Fibroblast of lung (primary cell): ENCODE results near the gene ARHGAP21. TPM values are rescaled to one million over a fixed set of nuclear protein-coding genes. Genes with fewer than 3 reads are reported as not detected.

Experiments used
- DNase-seq, 2 donors: peaks; one replicate each; pipeline versions ENCODE4 v3.0.0 to v3.0.0-alpha.2; 2010; ENCODE audit warnings: low read depth in 2 of 2
- H2AFZ ChIP-seq: 2 replicates; pipeline ENCODE4 v1.5.1; 2012; ENCODE audit warnings: low read length, control low read depth, inconsistent platforms
- H3K27ac ChIP-seq: 2 replicates; pipeline ENCODE4 v1.5.1; 2011; ENCODE audit warnings: low read length, control low read depth; ENCODE audit not compliant: insufficient read depth
- H3K27me3 ChIP-seq: 2 replicates; pipeline ENCODE4 v1.5.1; 2011; ENCODE audit warnings: mild to moderate bottlenecking, low read length; ENCODE audit not compliant: control insufficient read depth, insufficient read depth
- H3K36me3 ChIP-seq: 2 replicates; pipeline ENCODE4 v1.5.1; 2011; ENCODE audit warnings: low read length; ENCODE audit not compliant: control insufficient read depth, insufficient read depth
- H3K4me1 ChIP-seq: 2 replicates; pipeline ENCODE4 v1.5.1; 2011; ENCODE audit warnings: low read length; ENCODE audit not compliant: control insufficient read depth, insufficient read depth; ENCODE audit errors: extremely low read depth
- H3K4me2 ChIP-seq: 2 replicates; pipeline ENCODE4 v1.5.1; 2011; ENCODE audit warnings: low read length, control low read depth; ENCODE audit not compliant: insufficient read depth; ENCODE audit errors: extremely low read depth
- H3K4me3 ChIP-seq, 4 experiments: fragments of 200-600 bp in 1 of 4; sonication (generic) in 1 of 4; replicated peaks in 1 of 4; 2 replicates each; pipeline ENCODE4 v1.5.1; 2011 to 2016; ENCODE audit warnings: low read length in 4 of 4, low read depth in 3 of 4, mild to moderate bottlenecking in 3 of 4, control low read depth in 2 of 4, inconsistent platforms in 1 of 4, mixed read lengths in 1 of 4; ENCODE audit not compliant: insufficient read depth in 1 of 4; ENCODE audit errors: control extremely low read depth in 1 of 4
- H3K79me2 ChIP-seq: 2 replicates; pipeline ENCODE4 v1.5.1; 2012; ENCODE audit warnings: mild to moderate bottlenecking, low read length, inconsistent platforms; ENCODE audit not compliant: control insufficient read depth, insufficient read depth
- H3K9ac ChIP-seq: 2 replicates; pipeline ENCODE4 v1.5.1; 2011; ENCODE audit warnings: mild to moderate bottlenecking, low read length, control low read depth; ENCODE audit not compliant: insufficient read depth
- H3K9me3 ChIP-seq: 2 replicates; pipeline ENCODE4 v1.5.1; 2012; ENCODE audit warnings: low read depth, low read length; ENCODE audit not compliant: control insufficient read depth, insufficient read depth
- H4K20me1 ChIP-seq: 2 replicates; pipeline ENCODE4 v1.5.1; 2011; ENCODE audit warnings: low read length; ENCODE audit not compliant: control insufficient read depth, insufficient read depth; ENCODE audit errors: extremely low read depth
- EZH2 ChIP-seq: IDR thresholded peaks from 2 replicates; pipeline ENCODE4 v1.5.1; 2012; ENCODE audit warnings: low read length, control low read depth, mild to moderate bottlenecking; ENCODE audit errors: missing control alignments
- polyA plus RNA-seq, 2 donors: library from polyadenylated mRNA; depleted of rRNA in 1 of 2; stranded (reverse) in 1 of 2; unstranded in 1 of 2; fragments of >200 nt; gene quantifications; 2 replicates each; pipeline ENCODE4 v1.2.1, GENCODE V29; 2011 to 2012; ENCODE audit warnings: missing spikeins in 1 of 2
- total RNA-seq: library from RNA; depleted of rRNA; stranded (reverse); fragments of >200 nt; gene quantifications from 2 replicates; pipeline ENCODE4 v1.2.1, GENCODE V29; 2014
- TF ChIP-seq, protein P1 (sequence below), 2 donors: IDR thresholded peaks in 1 of 2; conservative IDR thresholded peaks in 1 of 2; 1 replicate in 1 of 2; 2 replicates in 1 of 2; pipeline ENCODE4 v1.5.1; 2011 to 2012; ENCODE audit warnings: low read length in 2 of 2, control low read depth in 1 of 2, inconsistent platforms in 1 of 2, low read depth in 1 of 2, mild to moderate bottlenecking in 1 of 2

Gene ARHGAP21
- total and polyA plus RNA-seq, 2 donors (not counting 1 experiment from before 2014, with no cell fraction given): 105 to 173 TPM

DNA sequence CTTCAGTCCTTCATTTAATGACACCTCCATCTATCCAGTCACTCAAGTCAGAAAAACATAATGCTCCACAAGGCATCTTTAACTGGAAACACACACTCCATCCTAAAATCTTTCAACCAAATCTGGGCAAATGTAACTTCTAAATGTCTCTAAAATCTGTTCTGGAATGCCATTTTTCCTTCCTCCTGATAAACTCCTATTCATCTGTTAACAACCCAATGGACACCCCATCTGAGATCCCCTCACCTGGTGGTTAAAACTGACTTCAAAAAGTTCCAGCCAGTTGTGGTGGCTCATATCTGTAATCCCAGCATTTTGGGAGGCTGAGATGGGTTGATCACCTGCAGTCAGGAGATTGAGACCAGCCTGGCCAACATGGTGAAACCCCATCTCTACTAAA is 78.7 kb downstream of the ARHGAP21 start:
- Histone ChIP-seq H3K27me3 (no peaks in the 10 kb centered on the region), H3K79me2 (peaks cover 11% of the 10 kb centered on the region), H3K4me3 (no peak overlapping the region)

DNA sequence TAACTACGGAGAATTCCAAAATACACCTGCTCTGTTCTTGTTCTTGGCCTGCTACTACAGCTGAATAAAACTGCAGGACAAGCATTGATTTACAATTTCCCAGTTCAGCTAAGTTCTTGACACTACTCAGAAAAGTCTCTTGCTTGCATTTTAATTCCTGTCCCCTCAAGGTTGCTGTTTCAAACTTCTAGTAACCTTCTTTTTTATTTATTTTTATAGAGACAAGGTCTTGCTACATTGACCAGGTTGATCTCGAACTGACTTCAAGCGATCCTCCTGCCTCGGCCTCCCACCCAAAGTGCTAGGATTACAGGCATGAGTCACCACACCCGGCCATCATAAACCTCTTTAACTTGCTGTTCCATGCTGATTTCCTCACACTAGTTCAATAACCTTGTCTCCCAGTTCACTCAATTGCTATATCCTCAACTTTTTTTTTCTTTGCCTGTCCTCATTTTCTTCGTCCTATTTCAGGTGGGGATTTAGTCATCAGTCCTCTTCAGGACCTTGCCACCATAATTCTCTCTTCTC is 79.9 kb downstream of the ARHGAP21 start:
- Histone ChIP-seq H2AFZ (no peak overlapping the region), H3K4me2 (no peak overlapping the region), H4K20me1 (no peaks in the 10 kb centered on the region), H3K9ac (no peak overlapping the region), H3K9me3 (no peaks in the 10 kb centered on the region), H3K27me3 (no peaks in the 10 kb centered on the region), H3K4me3 (no peak overlapping the region), H3K4me1 (peaks cover 3% of the 10 kb centered on the region), H3K36me3 (no peaks in the 10 kb centered on the region), H3K27ac (no peak overlapping the region), H3K79me2 (peaks cover 10% of the 10 kb centered on the region)
- peak; percentile 7 to 27 for DNase-seq
- TF ChIP-seq, protein P1, sequence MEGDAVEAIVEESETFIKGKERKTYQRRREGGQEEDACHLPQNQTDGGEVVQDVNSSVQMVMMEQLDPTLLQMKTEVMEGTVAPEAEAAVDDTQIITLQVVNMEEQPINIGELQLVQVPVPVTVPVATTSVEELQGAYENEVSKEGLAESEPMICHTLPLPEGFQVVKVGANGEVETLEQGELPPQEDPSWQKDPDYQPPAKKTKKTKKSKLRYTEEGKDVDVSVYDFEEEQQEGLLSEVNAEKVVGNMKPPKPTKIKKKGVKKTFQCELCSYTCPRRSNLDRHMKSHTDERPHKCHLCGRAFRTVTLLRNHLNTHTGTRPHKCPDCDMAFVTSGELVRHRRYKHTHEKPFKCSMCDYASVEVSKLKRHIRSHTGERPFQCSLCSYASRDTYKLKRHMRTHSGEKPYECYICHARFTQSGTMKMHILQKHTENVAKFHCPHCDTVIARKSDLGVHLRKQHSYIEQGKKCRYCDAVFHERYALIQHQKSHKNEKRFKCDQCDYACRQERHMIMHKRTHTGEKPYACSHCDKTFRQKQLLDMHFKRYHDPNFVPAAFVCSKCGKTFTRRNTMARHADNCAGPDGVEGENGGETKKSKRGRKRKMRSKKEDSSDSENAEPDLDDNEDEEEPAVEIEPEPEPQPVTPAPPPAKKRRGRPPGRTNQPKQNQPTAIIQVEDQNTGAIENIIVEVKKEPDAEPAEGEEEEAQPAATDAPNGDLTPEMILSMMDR (conservative IDR thresholded peaks at IDR 0.05 in 1 of 2, IDR thresholded peaks at IDR 0.05 in 1 of 2; ENCODE audit: low read depth in 1 of 2, low read length in 2 of 2): no peak
- no peak for TF ChIP-seq EZH2

More for the DNA sequence above, 78.7 kb downstream of the ARHGAP21 start:
- TF ChIP-seq, protein P1 (conservative IDR thresholded peaks at IDR 0.05 in 1 of 2, IDR thresholded peaks at IDR 0.05 in 1 of 2; ENCODE audit: low read depth in 1 of 2, low read length in 2 of 2): no peak
- TF ChIP-seq EZH2: no peak
- H3K4me2 ChIP-seq: no peak overlapping the region
- H3K27ac ChIP-seq: no peak overlapping the region
- H3K9me3 ChIP-seq: no peaks in the 10 kb centered on the region
- DNase-seq: no peak
- no peak overlapping the region for H3K9ac ChIP-seq
- no peak overlapping the region for H2AFZ ChIP-seq
- H4K20me1 ChIP-seq: no peaks in the 10 kb centered on the region
- no peaks in the 10 kb centered on the region for H3K36me3 ChIP-seq
- H3K4me1 ChIP-seq: peaks cover 3% of the 10 kb centered on the region

DNA sequence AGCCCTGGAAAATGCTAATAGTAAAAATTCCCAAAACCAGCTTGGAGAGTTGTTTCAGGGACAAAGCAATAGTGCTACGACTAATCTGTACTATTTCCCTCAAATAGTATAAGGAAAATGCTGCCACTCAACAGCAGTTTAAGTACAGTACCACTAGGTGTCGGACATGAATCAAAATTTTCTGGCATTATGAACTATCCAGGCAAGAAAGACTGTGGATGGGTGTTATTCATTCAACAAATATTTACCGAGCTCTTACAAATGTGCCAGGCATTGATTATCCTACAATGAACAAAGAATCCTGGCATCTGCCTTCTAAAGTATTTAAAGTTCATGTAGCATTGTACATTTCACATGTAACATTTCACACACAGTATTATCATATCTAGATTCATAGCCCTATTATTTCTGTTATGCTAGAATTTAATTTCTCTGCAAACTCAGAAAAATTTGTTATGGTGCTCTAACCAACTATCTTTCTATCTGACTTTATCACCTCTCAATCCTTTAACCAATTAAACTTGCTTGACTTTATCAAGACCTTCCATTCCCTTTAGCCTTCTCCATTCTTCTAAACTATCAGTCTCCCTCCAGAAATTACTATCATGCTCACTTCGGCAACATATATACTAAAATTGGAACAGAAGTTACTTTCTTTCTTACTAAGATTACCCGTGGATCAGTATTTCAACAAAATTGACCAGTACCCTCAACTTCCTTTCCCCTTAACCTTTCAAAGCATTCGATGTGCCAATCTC is 80.6 kb downstream of the ARHGAP21 start:
- Histone ChIP-seq H3K79me2 (peaks cover 10% of the 10 kb centered on the region), H2AFZ (no peak overlapping the region), H3K4me1 (peaks cover 3% of the 10 kb centered on the region), H3K9ac (no peak overlapping the region), H3K4me2 (no peak overlapping the region), H3K4me3 (no peak overlapping the region), H4K20me1 (no peaks in the 10 kb centered on the region), H3K27me3 (no peaks in the 10 kb centered on the region), H3K9me3 (no peaks in the 10 kb centered on the region), H3K36me3 (no peaks in the 10 kb centered on the region), H3K27ac (no peak overlapping the region)
- DNase-seq: peak; percentile 86 to 89
- no peak for TF ChIP-seq EZH2
- TF ChIP-seq, protein P1 (conservative IDR thresholded peaks at IDR 0.05 in 1 of 2, IDR thresholded peaks at IDR 0.05 in 1 of 2; ENCODE audit: low read depth in 1 of 2, low read length in 2 of 2): peak; percentile 74 to 76
